IPS DF 6.9 (cell line): ENCODE data around the gene RANBP10.
"Not testable (repeated sequence)": the region's sequence is repeated elsewhere in the genome, so short reads cannot be mapped to it uniquely, and the experiment has no call there.

Source experiments
- DNase-seq: peaks from one replicate; pipeline ENCODE4 v3.0.0-alpha.2; 2013; ENCODE audit warnings: low read depth, low spot score
- H3K27ac ChIP-seq: one replicate; pipeline ENCODE4 v1.5.1; 2013; ENCODE audit warnings: low read length, control low read depth
- H3K27me3 ChIP-seq: 2 replicates; pipeline ENCODE4 v1.6.1; 2013; ENCODE audit warnings: mild to moderate bottlenecking, low read length; ENCODE audit not compliant: control insufficient read depth, insufficient read depth
- H3K36me3 ChIP-seq: 2 replicates; pipeline ENCODE4 v1.6.1; 2013; ENCODE audit warnings: low read length; ENCODE audit not compliant: control insufficient read depth, insufficient read depth
- H3K4me1 ChIP-seq: 2 replicates; pipeline ENCODE4 v1.6.1; 2013; ENCODE audit warnings: low read length; ENCODE audit not compliant: control insufficient read depth, insufficient read depth
- H3K4me3 ChIP-seq: 2 replicates; pipeline ENCODE4 v1.5.1; 2013; ENCODE audit warnings: mild to moderate bottlenecking, low read length
- H3K9me3 ChIP-seq: 2 replicates; pipeline ENCODE4 v1.6.1; 2013; ENCODE audit warnings: low read length, inconsistent platforms; ENCODE audit not compliant: control insufficient read depth, insufficient read depth
- WGBS: extraction: QIAGEN DNeasy Blood & Tissue Kit; methylation state at CpG from one replicate; pipeline ENCODE4 v1.1.7; 2013; ENCODE audit warnings: mixed read lengths, missing lambda C conversion rate; ENCODE audit not compliant: insufficient read length, insufficient coverage; 5-methylcytosine and 5-hydroxymethylcytosine counted together

The RANBP10 gene

DNA sequence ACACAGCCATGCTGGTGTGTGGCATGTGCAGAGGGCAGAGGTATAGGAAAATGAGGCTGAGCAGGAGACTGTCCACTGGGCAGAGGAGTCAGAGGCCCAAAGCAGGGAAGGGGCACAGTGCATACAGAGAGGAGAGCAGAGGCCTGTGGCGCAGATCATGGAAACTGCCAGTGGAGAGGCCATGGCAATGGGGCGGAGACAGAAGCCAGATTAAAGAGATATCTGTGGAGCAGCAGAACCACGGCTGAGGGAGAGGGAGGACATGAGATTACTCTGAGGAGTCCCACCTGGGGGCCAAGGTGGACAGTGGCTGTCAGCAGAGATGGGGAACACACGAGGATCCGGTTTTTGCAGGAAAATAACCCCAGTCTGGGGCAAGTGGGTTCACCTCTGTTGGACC, 43.3 kb downstream of the RANBP10 start:
- Histone ChIP-seq H3K36me3 (no peaks in the 10 kb centered on the region), H3K4me3 (no peak overlapping the region), H3K27me3 (no peaks in the 10 kb centered on the region), H3K4me1 (no peaks in the 10 kb centered on the region), H3K27ac (no peak overlapping the region), H3K9me3 (no peaks in the 10 kb centered on the region)
- no peak for DNase-seq
- WGBS, result no CpG with 5 or more reads among the region's 5 CpGs

DNA sequence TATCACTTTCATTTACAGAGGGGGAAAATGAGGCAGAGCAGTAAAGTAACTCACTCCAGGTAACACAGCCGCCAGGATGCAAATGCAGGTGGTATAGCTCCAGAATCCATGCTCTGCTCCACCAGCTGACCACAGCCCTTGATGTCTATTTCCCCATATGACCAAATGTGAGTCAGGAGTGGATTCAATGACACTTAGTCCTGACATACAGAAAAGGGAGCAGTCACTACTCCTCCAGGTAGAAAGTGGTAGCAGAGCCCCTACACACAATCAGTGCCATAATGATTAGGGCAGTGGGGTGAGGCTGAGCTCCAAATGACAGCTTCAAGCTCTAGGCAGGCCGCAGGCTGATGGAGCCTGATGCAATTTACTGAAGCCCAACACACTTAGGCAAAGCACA, 44.0 kb downstream of the RANBP10 start:
- Histone ChIP-seq H3K9me3 (no peaks in the 10 kb centered on the region), H3K36me3 (no peaks in the 10 kb centered on the region), H3K27ac (no peak overlapping the region), H3K27me3 (no peaks in the 10 kb centered on the region), H3K4me3 (no peak overlapping the region), H3K4me1 (no peaks in the 10 kb centered on the region)
- no CpG with 5 or more reads among the region's 2 CpGs for WGBS
- no peak for DNase-seq

DNA sequence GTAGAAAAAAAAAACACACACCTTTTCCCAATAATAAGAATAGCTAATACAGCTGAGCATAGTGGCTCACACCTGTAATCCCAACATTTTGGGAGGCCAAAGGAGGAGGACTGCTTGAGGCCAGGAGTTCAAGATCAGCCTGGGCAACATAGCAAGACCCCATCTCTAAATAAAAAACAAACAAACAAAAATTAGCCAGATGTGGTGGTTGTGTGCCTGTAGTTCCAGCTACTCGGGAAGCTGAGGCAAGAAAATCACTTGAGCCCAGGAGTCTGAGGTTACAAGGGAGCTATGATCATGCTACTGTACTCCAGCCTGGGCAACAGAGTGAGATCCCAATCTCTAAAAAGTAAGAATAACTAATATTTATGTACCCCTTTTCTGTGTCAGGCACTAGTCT, 44.4 kb downstream of the RANBP10 start:
- Histone ChIP-seq H3K36me3 (no peaks in the 10 kb centered on the region), H3K4me1 (no peaks in the 10 kb centered on the region), H3K27ac (no peak overlapping the region), H3K4me3 (no peak overlapping the region), H3K27me3 (no peaks in the 10 kb centered on the region), H3K9me3 (no peaks in the 10 kb centered on the region)
- no peak for DNase-seq
- WGBS, result no CpG with 5 or more reads among the region's 1 CpG

DNA sequence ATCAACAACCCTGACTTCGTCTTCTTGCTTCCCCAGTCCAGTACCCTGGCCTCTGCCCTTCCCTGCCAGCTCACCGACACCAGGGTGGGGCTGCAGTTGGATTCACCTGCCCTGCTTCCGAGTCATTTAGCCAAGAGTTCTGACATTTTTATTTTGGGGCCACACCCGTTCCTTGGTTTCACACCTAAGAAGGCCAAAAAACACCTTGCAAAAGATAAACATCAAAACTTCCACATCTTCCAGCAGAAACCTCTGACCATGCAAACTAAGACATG, 45.5 kb downstream of the RANBP10 start:
- H3K36me3 ChIP-seq, result no peaks in the 10 kb centered on the region
- H3K4me3 ChIP-seq, result no peak overlapping the region
- DNase-seq, result no peak

DNA sequence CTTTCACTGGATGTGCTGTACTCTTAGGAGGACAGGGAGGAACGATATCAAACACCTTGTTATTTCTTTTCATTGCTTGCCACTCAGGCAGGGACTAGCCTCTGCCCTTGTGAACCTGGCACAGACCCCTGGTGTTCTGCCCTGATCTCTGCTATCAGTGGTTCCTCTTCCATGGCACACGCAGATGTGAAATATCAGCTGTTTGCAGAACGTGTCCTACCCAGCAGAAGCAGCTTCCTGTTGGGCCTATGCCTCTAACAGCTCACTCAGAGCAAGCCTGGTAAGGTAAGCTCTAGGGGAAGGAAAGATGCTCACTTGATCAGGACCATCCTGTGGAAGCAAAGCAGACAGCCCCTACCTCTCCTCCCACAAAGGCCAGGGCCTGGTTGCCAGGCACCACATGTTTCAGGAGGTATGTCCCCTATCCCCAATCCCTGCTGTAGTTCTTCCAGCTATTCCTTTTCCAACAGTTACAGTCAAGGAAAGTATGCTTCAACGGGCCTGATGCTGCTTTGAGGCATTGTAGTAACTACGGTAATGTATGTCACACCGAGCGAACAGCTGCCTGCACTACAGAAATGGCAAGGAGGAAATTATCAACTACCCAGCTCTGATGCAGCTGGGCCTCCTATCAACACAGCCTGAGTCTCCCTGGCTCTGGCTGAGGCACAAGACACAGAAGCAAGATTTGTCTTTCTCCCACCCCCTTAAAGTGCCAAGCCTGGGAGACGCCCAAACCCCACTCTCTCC, 46.0 kb downstream of the RANBP10 start:
- H3K27ac ChIP-seq, result no peak overlapping the region
- no peaks in the 10 kb centered on the region for H3K27me3 ChIP-seq
- H3K4me3 ChIP-seq, result no peak overlapping the region
- WGBS, result no CpG with 5 or more reads among the region's 8 CpGs
- no peaks in the 10 kb centered on the region for H3K4me1 ChIP-seq
- DNase-seq, result no peak
- H3K36me3 ChIP-seq, result no peaks in the 10 kb centered on the region
- no peaks in the 10 kb centered on the region for H3K9me3 ChIP-seq

More for the DNA sequence above, 45.5 kb downstream of the RANBP10 start:
- Histone ChIP-seq H3K27me3 (no peaks in the 10 kb centered on the region), H3K27ac (no peak overlapping the region), H3K9me3 (no peaks in the 10 kb centered on the region), H3K4me1 (no peaks in the 10 kb centered on the region)
- WGBS, result no CpG with 5 or more reads among the region's 4 CpGs

DNA sequence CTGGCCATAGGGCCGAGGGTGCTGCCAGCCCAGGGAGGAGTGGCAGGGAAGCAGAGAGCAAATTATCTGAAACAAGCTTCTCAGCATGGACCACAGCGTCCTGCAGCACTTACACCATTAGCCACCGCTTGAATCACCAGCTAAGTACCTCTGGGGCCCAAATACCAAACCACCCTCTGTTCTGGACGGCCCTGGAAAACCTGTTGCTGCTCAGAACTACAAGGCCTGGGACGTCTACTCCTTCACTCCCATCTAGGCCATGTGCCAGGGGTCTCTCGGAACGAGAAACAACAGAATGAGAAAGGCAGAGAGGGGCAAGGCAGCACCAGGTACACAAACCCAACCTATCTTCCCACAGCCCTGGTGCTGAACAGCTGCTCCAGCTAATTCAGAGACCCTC, 47.4 kb downstream of the RANBP10 start:
- no peaks in the 10 kb centered on the region for H3K9me3 ChIP-seq
- no peaks in the 10 kb centered on the region for H3K36me3 ChIP-seq
- H3K4me3 ChIP-seq, result no peak overlapping the region
- H3K4me1 ChIP-seq, result no peaks in the 10 kb centered on the region
- H3K27ac ChIP-seq, result no peak overlapping the region
- H3K27me3 ChIP-seq, result no peaks in the 10 kb centered on the region
- no peak for DNase-seq
- no CpG with 5 or more reads among the region's 7 CpGs for WGBS

DNA sequence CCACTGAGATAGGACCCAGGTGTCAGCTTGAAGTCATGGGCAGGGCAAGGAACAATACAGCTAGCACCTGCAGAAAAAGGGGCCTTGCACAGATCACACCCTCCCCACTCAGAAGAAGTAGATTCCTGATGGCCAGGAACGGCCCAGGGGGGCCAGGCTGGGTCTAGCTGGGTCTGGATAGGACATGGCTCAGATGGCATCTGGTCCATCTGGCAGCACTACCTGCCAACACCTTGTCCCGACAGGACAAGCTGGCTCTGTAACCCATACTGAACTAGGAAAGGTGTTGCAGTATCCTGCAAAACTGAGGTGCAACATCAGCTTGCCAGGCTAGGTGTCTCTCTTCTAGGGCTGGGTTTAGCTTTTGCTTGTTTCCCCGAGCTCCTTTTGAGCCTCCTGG, 48.4 kb downstream of the RANBP10 start:
- Histone ChIP-seq H3K27me3 (no peaks in the 10 kb centered on the region), H3K9me3 (no peaks in the 10 kb centered on the region), H3K27ac (no peak overlapping the region), H3K4me3 (no peak overlapping the region), H3K4me1 (no peaks in the 10 kb centered on the region), H3K36me3 (no peaks in the 10 kb centered on the region)
- WGBS, result no CpG with 5 or more reads among the region's 3 CpGs
- no peak for DNase-seq

DNA sequence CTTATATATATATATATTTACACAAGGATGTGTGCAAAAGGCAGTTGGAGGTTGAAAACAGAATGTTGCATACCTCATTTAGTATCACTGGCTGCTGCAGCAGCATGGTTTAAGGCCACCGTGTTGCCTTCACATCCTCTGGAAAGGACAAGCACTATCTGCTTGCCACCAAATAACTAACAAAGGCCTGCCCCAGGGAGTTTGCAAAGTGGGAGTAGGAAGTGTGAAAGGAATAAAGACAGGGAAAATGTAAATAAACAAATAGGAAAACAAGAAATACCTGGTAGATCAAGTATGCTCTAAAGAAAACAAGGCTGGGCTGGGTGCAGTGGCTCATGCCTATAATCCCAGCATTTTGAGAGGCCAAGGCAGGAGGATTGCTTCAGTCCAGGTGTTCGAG, 53.7 kb downstream of the RANBP10 start:
- no peak overlapping the region for H3K4me3 ChIP-seq
- no peaks in the 10 kb centered on the region for H3K27me3 ChIP-seq
- H3K9me3 ChIP-seq, result no peaks in the 10 kb centered on the region
- H3K36me3 ChIP-seq, result no peaks in the 10 kb centered on the region
- no CpG with 5 or more reads among the region's 2 CpGs for WGBS
- no peak overlapping the region for H3K27ac ChIP-seq
- H3K4me1 ChIP-seq, result no peaks in the 10 kb centered on the region
- no peak for DNase-seq

DNA sequence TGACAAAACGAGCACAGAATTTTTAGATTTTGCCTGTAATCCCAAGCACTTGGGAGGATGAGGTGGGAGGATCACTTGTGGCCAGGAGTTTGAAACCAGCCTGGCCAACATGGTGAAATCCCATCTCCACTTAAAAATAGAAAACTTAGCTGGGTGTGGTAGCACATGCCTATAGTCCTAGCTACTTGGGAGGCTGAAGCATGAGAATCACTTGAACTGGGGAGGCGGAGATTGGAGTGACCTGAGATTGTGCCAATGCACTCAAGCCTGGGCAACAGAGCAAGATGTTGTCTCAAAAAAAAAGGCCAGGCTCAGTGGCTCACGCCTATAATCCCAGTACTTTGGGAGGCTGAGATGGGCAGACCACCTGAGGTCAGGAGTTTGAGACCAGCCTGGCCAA, 55.0 kb downstream of the RANBP10 start:
- H3K9me3 ChIP-seq, H3K4me3 ChIP-seq, H3K36me3 ChIP-seq, DNase-seq, H3K4me1 ChIP-seq, H3K27ac ChIP-seq, H3K27me3 ChIP-seq: not testable (repeated sequence)
- no CpG with 5 or more reads among the region's 3 CpGs for WGBS

DNA sequence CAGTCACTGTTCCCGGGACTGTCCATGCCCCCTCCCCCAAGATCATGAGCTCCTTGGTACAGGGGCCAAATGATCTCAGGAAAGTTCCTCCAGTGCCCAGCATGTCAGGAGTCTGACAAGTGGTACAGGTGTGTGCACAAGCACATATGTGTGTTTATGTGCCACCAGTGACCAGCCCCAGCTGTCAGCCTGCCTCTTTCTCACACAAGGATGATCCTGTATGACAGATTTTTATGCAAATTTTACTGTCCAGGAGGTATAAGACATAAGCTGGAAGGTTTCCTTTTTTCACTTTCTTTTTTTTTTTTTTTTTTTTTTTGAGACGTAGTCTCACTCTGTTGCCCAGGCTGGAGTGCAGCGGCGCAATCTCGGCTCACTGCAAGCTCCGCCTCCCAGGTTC, 55.9 kb downstream of the RANBP10 start:
- no peak overlapping the region for H3K4me3 ChIP-seq
- no CpG with 5 or more reads among the region's 6 CpGs for WGBS
- H3K27ac ChIP-seq, result no peak overlapping the region
- H3K36me3 ChIP-seq, result no peaks in the 10 kb centered on the region
- no peak for DNase-seq
- no peaks in the 10 kb centered on the region for H3K4me1 ChIP-seq
- H3K27me3 ChIP-seq, result no peaks in the 10 kb centered on the region
- no peaks in the 10 kb centered on the region for H3K9me3 ChIP-seq

DNA sequence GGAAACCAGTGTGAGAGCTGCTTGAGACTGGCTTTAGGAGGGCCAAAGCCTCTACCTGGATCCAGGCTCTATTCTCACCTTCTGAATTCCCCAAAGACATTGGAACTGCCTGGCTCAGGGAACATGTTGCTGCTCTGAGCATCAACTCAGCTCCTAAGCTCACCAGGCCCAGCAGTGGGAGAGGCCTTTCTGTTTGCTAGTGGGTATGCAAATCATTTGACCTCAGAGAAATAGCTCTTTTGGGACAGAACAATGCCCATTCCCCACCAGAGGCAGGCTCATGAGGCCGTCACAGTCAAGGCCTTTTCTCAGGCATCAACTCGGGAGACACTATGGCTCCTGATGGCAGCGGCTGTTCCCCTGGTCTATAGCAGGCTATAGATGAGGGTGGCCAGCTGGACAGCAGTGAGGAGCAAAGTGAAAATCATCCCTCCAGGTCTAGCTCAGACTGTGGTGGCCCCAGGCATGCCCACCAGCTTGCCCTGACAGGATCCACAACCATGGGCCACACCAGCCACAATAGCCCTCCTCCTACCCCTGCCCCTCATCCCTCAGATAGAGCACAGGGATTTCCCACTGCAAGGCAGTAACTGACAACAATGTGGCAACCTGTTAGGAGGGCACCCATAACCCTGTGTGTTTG, 56.8 kb downstream of the RANBP10 start:
- H3K9me3 ChIP-seq, result no peaks in the 10 kb centered on the region
- no peaks in the 10 kb centered on the region for H3K27me3 ChIP-seq
- H3K4me1 ChIP-seq, result no peaks in the 10 kb centered on the region
- DNase-seq, result no peak
- H3K36me3 ChIP-seq, result no peaks in the 10 kb centered on the region
- no CpG with 5 or more reads among the region's 3 CpGs for WGBS
- no peak overlapping the region for H3K27ac ChIP-seq
- no peak overlapping the region for H3K4me3 ChIP-seq
